Ovary (tissue), 3 donors: Measurements from ENCODE around the gene BTBD9.

ENCODE experiments used
- POLR2A ChIP-seq: fragments of 450-650 bp; IDR thresholded peaks from one replicate; pipeline ENCODE4 v1.6.1; 2017; ENCODE audit warnings: antibody characterized with exemption, mild to moderate bottlenecking, moderate library complexity
- TF ChIP-seq, protein P1 (sequence below), 3 donors: fragments of 450-650 bp in 2 of 3; fragments of 200-600 bp in 1 of 3; IDR thresholded peaks; one replicate each; pipeline versions ENCODE4 v1.5.1 to v1.8.0; 2016 to 2022; ENCODE audit warnings: antibody characterized with exemption in 3 of 3, mild to moderate bottlenecking in 1 of 3
- donor health status: DM: no; HTN: no; CAD: no.

DNA sequence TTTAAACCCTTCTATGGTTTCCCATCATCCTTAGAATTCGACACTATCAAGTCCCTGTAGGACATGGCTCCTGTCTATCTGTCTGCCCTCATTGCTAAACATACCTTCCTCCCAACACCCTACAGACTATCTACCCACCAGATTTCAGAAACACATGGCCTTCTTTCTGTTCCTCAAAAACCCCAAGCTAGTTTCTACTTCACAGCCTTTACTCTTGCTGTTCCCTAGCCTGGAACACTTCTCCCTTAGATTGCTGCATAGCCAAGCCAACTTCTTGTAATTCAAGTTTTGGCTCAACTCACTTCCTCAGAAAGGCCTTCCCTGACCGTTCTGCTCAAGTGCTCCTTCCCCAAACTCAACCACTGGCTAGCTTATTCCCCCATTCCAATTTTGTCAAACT is 156.2 kb downstream of the BTBD9 start:
- TF ChIP-seq, protein P1, sequence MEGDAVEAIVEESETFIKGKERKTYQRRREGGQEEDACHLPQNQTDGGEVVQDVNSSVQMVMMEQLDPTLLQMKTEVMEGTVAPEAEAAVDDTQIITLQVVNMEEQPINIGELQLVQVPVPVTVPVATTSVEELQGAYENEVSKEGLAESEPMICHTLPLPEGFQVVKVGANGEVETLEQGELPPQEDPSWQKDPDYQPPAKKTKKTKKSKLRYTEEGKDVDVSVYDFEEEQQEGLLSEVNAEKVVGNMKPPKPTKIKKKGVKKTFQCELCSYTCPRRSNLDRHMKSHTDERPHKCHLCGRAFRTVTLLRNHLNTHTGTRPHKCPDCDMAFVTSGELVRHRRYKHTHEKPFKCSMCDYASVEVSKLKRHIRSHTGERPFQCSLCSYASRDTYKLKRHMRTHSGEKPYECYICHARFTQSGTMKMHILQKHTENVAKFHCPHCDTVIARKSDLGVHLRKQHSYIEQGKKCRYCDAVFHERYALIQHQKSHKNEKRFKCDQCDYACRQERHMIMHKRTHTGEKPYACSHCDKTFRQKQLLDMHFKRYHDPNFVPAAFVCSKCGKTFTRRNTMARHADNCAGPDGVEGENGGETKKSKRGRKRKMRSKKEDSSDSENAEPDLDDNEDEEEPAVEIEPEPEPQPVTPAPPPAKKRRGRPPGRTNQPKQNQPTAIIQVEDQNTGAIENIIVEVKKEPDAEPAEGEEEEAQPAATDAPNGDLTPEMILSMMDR (IDR thresholded peaks at IDR 0.05): no peak
- no peak for TF ChIP-seq POLR2A
